Left cardiac atrium (tissue), 4 donors: ENCODE data around the gene USP17L28. TPM values are rescaled to one million over a fixed set of nuclear protein-coding genes. Genes with fewer than 3 reads are reported as not detected.
"Not testable (repeated sequence)": the region's sequence is repeated elsewhere in the genome, so short reads cannot be mapped to it uniquely, and the experiment has no call there.

Experiments used
- ATAC-seq, 2 donors: fragments of 200-7000 bp; cut with Tn5 transposase; one replicate each; pipeline ENCODE4 v1.9.1; 2020; ENCODE audit warnings: mild to moderate bottlenecking in 2 of 2, moderate library complexity in 2 of 2
- DNase-seq: peaks from one replicate; pipeline ENCODE4 v3.0.0-alpha.2; 2020
- intact Hi-C, 2 donors: fragments of 100-400 bp; cut with DNase I; formaldehyde crosslinking; loops; one replicate each; pipeline versions ENCODE4 v1.14.1 to v1.15.1; 2022 to 2023
- long read RNA-seq: library from polyadenylated mRNA; unstranded; transcript quantifications from one replicate; pipeline ENCODE4 v2.0.0, GENCODE V29; 2021
- total RNA-seq, 2 donors: library from RNA; stranded (reverse); fragmentation: NEBNext Ultra II Directional; extraction: Animal tissue kit (Norgen Biotek cat#: 25700); gene quantifications; one replicate each; pipeline ENCODE4 v1.2.1, GENCODE V29; 2021
- donor health status: DM: no; HTN: yes; CAD: no.
- donor health status: DM: no; HTN: yes; CAD: no; lungs with severe emphysema.
- donor health status: DM: yes; HTN: yes; CAD: no.
- donor health status: Dilated cardiomyopathy.

The USP17L28 gene
- not detected for total RNA-seq
- long read RNA-seq = 0 reads

DNA sequence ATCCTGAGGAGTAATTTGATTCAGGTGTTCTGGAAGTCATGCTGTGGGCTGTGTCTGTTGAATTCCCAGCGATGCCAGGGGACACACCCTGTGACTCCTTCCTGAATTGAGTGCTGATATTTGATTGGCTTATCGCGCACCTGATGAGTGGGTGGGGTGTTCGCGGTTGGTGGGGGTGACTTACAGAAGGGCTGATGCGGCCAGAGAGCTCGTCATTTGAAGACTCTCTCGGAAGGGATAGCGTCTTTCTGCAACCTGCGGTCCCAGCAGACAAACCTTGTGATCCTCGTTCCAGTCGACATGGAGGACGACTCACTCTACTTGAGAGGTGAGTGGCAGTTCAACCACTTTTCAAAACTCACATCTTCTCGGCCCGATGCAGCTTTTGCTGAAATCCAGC, at the start of gene USP17L28:
Gene USP17L28 (plus strand): TSS at position 301 of the 400 bp plus-strand sequence. CDS start 0 bp downstream, at position 301.
- DNase-seq, intact Hi-C loops, ATAC-seq: not testable (repeated sequence)

- intact Hi-C loops, DNase-seq, ATAC-seq: not testable (repeated sequence)
Measured at GRCh38 chr4:9324191-9324590, 24.5 kb upstream of the USP17L28 start.

DNA sequence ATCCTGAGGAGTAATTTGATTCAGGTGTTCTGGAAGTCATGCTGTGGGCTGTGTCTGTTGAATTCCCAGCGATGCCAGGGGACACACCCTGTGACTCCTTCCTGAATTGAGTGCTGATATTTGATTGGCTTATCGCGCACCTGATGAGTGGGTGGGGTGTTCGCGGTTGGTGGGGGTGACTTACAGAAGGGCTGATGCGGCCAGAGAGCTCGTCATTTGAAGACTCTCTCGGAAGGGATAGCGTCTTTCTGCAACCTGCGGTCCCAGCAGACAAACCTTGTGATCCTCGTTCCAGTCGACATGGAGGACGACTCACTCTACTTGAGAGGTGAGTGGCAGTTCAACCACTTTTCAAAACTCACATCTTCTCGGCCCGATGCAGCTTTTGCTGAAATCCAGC, 23.8 kb upstream of the USP17L28 start, which contains the start of gene USP17L24:
Gene USP17L24 (plus strand): TSS at position 301 of the 400 bp plus-strand sequence. CDS start 0 bp downstream, at position 301.
- ATAC-seq, DNase-seq, intact Hi-C loops: not testable (repeated sequence)

DNA sequence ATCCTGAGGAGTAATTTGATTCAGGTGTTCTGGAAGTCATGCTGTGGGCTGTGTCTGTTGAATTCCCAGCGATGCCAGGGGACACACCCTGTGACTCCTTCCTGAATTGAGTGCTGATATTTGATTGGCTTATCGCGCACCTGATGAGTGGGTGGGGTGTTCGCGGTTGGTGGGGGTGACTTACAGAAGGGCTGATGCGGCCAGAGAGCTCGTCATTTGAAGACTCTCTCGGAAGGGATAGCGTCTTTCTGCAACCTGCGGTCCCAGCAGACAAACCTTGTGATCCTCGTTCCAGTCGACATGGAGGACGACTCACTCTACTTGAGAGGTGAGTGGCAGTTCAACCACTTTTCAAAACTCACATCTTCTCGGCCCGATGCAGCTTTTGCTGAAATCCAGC, 19.1 kb upstream of the USP17L28 start, which contains the start of gene USP17L25:
Gene USP17L25 (plus strand): TSS at position 301 of the 400 bp plus-strand sequence. CDS start 0 bp downstream, at position 301.
- DNase-seq, intact Hi-C loops, ATAC-seq: not testable (repeated sequence)

DNA sequence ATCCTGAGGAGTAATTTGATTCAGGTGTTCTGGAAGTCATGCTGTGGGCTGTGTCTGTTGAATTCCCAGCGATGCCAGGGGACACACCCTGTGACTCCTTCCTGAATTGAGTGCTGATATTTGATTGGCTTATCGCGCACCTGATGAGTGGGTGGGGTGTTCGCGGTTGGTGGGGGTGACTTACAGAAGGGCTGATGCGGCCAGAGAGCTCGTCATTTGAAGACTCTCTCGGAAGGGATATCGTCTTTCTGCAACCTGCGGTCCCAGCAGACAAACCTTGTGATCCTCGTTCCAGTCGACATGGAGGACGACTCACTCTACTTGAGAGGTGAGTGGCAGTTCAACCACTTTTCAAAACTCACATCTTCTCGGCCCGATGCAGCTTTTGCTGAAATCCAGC, 14.3 kb upstream of the USP17L28 start, which contains the start of gene USP17L26:
Gene USP17L26 (plus strand): TSS at position 301 of the 400 bp plus-strand sequence. CDS start 0 bp downstream, at position 301.
- intact Hi-C loops, DNase-seq, ATAC-seq: not testable (repeated sequence)

- ATAC-seq, DNase-seq, intact Hi-C loops: not testable (repeated sequence)
Measured at GRCh38 chr4:9339103-9339502, 9.6 kb upstream of the USP17L28 start, which contains the start of gene USP17L5. TSS of gene USP17L5 (plus strand) at chr4:9339403. CDS start at chr4:9339403, 0 bp downstream.

DNA sequence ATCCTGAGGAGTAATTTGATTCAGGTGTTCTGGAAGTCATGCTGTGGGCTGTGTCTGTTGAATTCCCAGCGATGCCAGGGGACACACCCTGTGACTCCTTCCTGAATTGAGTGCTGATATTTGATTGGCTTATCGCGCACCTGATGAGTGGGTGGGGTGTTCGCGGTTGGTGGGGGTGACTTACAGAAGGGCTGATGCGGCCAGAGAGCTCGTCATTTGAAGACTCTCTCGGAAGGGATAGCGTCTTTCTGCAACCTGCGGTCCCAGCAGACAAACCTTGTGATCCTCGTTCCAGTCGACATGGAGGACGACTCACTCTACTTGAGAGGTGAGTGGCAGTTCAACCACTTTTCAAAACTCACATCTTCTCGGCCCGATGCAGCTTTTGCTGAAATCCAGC, 4.8 kb upstream of the USP17L28 start, which contains the start of gene USP17L27:
Gene USP17L27 (plus strand): TSS at position 301 of the 400 bp plus-strand sequence. CDS start 0 bp downstream, at position 301.
- ATAC-seq, intact Hi-C loops, DNase-seq: not testable (repeated sequence)

DNA sequence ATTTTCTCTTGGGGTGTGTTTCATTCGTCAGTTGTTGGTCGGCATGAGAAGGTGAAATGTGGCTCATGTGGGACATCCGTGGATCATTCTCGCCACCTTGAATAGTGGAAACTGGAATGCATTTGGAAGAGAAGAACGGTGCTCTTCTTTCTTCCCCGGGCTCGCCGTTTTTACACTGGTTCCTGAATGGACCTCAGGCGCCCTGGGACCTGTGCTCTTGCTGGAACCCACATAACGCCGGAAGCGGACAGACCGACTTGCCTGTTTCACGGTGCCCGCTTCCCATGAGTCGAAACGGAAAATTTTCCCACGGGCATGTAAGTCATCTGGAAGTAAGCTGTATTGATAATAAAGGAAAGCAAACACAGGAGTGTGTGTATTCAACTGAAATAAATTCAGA, 2.2 kb downstream of the USP17L28 start:
- ATAC-seq, intact Hi-C loops, DNase-seq: not testable (repeated sequence)

DNA sequence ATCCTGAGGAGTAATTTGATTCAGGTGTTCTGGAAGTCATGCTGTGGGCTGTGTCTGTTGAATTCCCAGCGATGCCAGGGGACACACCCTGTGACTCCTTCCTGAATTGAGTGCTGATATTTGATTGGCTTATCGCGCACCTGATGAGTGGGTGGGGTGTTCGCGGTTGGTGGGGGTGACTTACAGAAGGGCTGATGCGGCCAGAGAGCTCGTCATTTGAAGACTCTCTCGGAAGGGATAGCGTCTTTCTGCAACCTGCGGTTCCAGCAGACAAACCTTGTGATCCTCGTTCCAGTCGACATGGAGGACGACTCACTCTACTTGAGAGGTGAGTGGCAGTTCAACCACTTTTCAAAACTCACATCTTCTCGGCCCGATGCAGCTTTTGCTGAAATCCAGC, 4.6 kb downstream of the USP17L28 start, which contains the start of gene USP17L29:
Gene USP17L29 (plus strand): TSS at position 301 of the 400 bp plus-strand sequence. CDS start 0 bp downstream, at position 301.
- ATAC-seq, intact Hi-C loops, DNase-seq: not testable (repeated sequence)

- ATAC-seq, intact Hi-C loops, DNase-seq: not testable (repeated sequence)
Measured at GRCh38 chr4:9362829-9363228, 14.1 kb downstream of the USP17L28 start, which contains the start of gene USP17L30. TSS of gene USP17L30 (plus strand) at chr4:9363129. CDS start at chr4:9363129, 0 bp downstream.

DNA sequence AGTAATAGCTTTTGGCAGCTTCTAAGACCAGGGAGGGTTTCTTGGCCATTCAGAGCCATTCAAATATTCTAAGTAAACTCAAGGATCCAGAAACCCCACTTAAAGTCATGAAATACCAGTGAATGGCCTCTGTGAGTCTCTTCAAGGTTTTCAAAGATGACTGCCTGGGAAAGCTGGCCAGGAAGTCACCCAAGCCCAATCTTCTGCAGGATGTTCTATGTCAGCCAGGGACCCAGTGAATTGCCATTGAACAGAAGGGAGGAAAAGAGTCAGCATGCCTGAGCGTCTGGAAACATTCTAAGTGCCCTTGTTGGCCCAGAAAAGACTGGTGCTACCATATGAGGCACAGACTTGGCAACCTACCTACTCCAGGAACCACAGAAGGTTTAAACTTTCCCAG, 31.2 kb downstream of the USP17L28 start:
- DNase-seq, ATAC-seq, intact Hi-C loops: not testable (repeated sequence)

- intact Hi-C loops = not testable (repeated sequence)
Measured at GRCh38 chr4:9381012-9381534, 32.4 kb downstream of the USP17L28 start.

DNA sequence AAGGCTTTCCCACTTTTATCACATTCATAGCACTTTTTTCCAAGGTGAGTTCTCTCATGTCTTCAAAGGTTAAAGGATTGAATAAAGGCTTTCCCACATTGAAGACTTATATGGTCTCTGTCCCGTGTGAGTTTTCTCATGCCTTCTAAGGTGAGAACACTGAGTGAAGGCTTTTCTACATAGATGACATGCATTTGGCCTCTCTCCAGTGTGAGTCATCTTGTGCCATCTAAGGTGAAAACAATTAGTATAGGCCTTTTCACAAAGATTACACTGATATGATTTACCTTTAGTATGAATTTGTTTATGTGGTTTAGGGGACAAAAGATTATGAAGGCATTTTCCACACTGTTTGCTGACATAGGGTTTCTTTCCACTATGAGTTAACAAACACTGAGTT, 35.4 kb downstream of the USP17L28 start:
- ATAC-seq (no peak), DNase-seq (no peak)
- intact Hi-C loops = no loop called here

More at GRCh38 chr4:9381012-9381534, 32.4 kb downstream of the USP17L28 start:
- DNase-seq = peak; percentile 36
- ATAC-seq = not testable (repeated sequence)

- DNase-seq, ATAC-seq, intact Hi-C loops: not testable (repeated sequence)
Measured at GRCh38 chr4:9389001-9389400, 40.3 kb downstream of the USP17L28 start.

Other genes with a start within 250 kb of the USP17L28 start
- not detected for gene FAM90A26, start 178.5 kb upstream of the USP17L28 start, total RNA-seq
- not detected for gene USP17L10, start 138.2 kb upstream of the USP17L28 start, total RNA-seq
- gene USP17L11, start 133.5 kb upstream of the USP17L28 start, total RNA-seq = not detected
- not detected for gene USP17L12, start 128.7 kb upstream of the USP17L28 start, total RNA-seq
- gene USP17L13, start 124.0 kb upstream of the USP17L28 start, total RNA-seq = not detected
- not detected for gene USP17L15, start 114.5 kb upstream of the USP17L28 start, total RNA-seq
- gene USP17L17, start 105.0 kb upstream of the USP17L28 start, total RNA-seq = not detected
- gene USP17L18, start 100.3 kb upstream of the USP17L28 start, total RNA-seq = not detected
- not detected for gene USP17L19, start 95.5 kb upstream of the USP17L28 start, total RNA-seq
- not detected for gene USP17L20, start 90.8 kb upstream of the USP17L28 start, total RNA-seq
- not detected for gene USP17L21, start 86.0 kb upstream of the USP17L28 start, total RNA-seq
- not detected for gene USP17L22, start 81.3 kb upstream of the USP17L28 start, total RNA-seq
- not detected for gene USP17L24, start 23.7 kb upstream of the USP17L28 start, total RNA-seq
- gene USP17L25, start 19.0 kb upstream of the USP17L28 start, total RNA-seq = not detected
- not detected for gene USP17L26, start 14.2 kb upstream of the USP17L28 start, total RNA-seq
- gene USP17L5, start 9.5 kb upstream of the USP17L28 start, total RNA-seq = not detected
- not detected for gene USP17L27, start 4.7 kb upstream of the USP17L28 start, total RNA-seq
- gene USP17L29, start 4.7 kb downstream of the USP17L28 start, total RNA-seq = not detected
- not detected for gene USP17L30, start 14.2 kb downstream of the USP17L28 start, total RNA-seq
- gene DEFB131A, start 95.5 kb downstream of the USP17L28 start, total RNA-seq = not detected